ENCODE results near the gene GRK2.
"Not testable (repeated sequence)": the region's sequence is repeated elsewhere in the genome, so short reads cannot be mapped to it uniquely, and the experiment has no call there.

GRK2 gene

GRCh38 chr11:67315325-67315909, 49.1 kb downstream of the GRK2 start:
- in situ Hi-C loops (cut with HindIII; ENCODE audit: low sequenced_read_pairs) = no loop called here
- DNase-seq (ENCODE audit: low read depth, low spot score) = no peak
- no peak for TF ChIP-seq CTCF (IDR thresholded peaks at IDR 0.05; ENCODE audit: low read depth, low read length)
- H3K4me3 ChIP-seq (ENCODE audit: low read depth, low read length) = no peak overlapping the region

DNA sequence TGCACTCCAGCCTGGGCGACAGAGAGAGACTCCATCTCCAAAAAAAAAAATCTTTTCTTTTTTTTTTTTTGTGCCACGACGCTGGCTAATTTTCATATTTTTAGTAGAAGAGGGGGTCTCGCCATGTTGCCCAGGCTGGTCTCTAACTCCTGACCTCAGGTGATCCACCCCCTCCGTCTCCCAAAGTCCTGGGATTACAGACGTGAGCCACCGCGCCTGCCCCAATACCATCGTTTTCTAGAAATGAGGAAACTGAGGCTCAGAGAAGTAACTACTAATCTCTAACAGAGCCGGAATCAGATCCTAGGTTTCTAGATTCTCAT, 50.6 kb downstream of the GRK2 start:
- in situ Hi-C loops (cut with HindIII; ENCODE audit: low sequenced_read_pairs) = no loop called here
- H3K4me3 ChIP-seq (ENCODE audit: low read depth, low read length) = peak overlapping the region; percentile 86
- TF ChIP-seq CTCF (IDR thresholded peaks at IDR 0.05; ENCODE audit: low read depth, low read length) = no peak
- DNase-seq (ENCODE audit: low read depth, low spot score) = no peak

GRCh38 chr11:67317205-67317887, 51.1 kb downstream of the GRK2 start:
- peak overlapping the region; percentile 86 for H3K4me3 ChIP-seq (ENCODE audit: low read depth, low read length)
- DNase-seq (ENCODE audit: low read depth, low spot score) = peak; percentile 94
- TF ChIP-seq CTCF (IDR thresholded peaks at IDR 0.05; ENCODE audit: low read depth, low read length) = peak; percentile 85
- in situ Hi-C loops (cut with HindIII; ENCODE audit: low sequenced_read_pairs) = no loop called here

- H3K4me3 ChIP-seq (ENCODE audit: low read depth, low read length) = peak overlapping the region; percentile 86
- in situ Hi-C loops (cut with HindIII; ENCODE audit: low sequenced_read_pairs) = no loop called here
- no peak for DNase-seq (ENCODE audit: low read depth, low spot score)
- TF ChIP-seq CTCF (IDR thresholded peaks at IDR 0.05; ENCODE audit: low read depth, low read length) = no peak
Observed at GRCh38 chr11:67317888-67318555, 51.7 kb downstream of the GRK2 start.

DNA sequence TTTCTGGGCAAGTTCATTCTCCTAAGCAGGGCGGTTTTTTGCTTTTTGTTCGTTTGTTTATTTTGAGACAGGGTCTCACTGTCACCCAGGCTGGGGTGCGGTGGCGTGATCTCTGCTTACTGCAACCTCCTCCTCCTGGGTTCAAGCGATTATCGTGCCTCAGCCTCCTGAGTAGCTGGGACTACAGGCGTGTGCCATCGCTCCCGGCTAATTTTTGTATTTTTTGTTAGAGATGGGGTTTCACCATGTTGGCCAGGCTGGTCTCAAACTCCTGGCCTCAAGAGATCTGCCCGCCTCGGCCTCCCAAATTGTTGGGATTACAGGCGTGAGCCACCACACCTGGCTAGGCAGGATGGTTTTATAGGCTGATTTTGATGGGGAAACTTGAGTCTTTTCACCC, 52.6 kb downstream of the GRK2 start:
- DNase-seq (ENCODE audit: low read depth, low spot score); H3K4me3 ChIP-seq (ENCODE audit: low read depth, low read length); in situ Hi-C loops (cut with HindIII; ENCODE audit: low sequenced_read_pairs): not testable (repeated sequence)

GRCh38 chr11:67320011-67320410, 53.7 kb downstream of the GRK2 start:
- H3K4me3 ChIP-seq (ENCODE audit: low read depth, low read length) = no peak overlapping the region
- DNase-seq (ENCODE audit: low read depth, low spot score) = no peak
- in situ Hi-C loops (cut with HindIII; ENCODE audit: low sequenced_read_pairs) = no loop called here
- TF ChIP-seq CTCF (IDR thresholded peaks at IDR 0.05; ENCODE audit: low read depth, low read length) = no peak

DNA sequence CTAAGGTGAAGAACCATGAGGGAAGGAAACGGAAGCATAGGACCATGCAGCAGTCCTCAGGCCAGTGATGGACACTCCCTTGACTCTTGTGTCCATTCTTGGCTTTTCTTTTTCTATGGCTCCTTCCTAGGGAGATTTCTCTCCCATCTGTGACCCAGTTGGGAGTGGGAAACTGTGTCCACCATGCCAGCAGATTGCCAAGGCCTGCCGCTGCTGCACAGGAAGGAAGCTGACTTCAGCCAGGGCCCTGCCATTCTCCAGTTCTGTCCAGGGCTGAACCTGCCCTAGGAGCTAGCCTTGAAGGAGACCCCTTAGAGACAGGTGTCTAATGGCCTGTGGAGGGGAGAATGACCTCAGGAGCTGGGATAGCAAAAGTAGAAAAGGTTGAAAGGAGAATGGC, 54.4 kb downstream of the GRK2 start:
- in situ Hi-C loops (cut with HindIII; ENCODE audit: low sequenced_read_pairs) = no loop called here

More for the DNA sequence above, 54.4 kb downstream of the GRK2 start:
- H3K4me3 ChIP-seq (ENCODE audit: low read depth, low read length) = no peak overlapping the region
- DNase-seq (ENCODE audit: low read depth, low spot score) = no peak
- TF ChIP-seq CTCF (IDR thresholded peaks at IDR 0.05; ENCODE audit: low read depth, low read length) = no peak

All from astrocyte of the spinal cord (primary cell).